Measurements from ENCODE around the gene SNRPD2. TPM values are rescaled to one million over a fixed set of nuclear protein-coding genes. Genes with fewer than 3 reads are reported as not detected.
A peak's percentile ranks its signal among the peaks of the same experiment; 100 is the strongest.

The SNRPD2 gene
- total RNA-seq, 3 donors from 2014 or later = 175 to 238 (median 191) TPM

DNA sequence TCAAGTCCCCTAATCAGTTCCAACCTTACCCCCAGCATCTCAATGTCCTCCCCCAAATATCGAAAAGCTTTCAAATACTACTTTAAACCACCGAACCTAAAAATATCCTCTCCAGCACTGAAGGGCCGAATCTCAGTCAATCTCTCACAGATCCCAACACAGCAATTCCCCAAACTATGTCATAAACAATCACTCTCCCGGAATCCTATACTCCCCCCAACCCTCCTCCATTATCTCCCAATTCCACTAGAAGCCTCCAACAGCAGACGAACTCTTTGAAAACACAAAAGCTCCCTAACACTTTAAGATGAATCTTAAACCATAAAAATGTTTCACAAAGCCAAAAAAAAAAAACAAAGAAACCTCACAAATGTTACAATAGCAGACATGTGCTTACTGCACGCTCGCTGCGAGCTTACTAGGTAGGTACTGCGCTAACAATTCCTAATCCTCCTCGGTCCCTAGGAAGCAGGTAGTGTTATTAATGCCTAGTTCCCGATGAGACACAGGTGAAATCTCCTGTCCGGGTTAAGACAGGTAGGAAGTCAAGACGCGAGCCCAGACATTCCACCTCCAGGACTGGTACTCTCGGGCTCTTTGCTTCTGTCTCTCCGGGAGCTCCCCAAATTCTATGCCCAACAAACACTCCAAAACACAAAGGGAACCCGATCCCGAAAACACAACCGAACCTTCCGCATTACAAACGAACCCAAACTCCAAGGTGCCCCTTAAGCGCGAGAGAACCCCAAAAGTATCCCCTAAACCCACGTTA lies 24.8 kb upstream of the SNRPD2 start:
- TF ChIP-seq, protein P1, sequence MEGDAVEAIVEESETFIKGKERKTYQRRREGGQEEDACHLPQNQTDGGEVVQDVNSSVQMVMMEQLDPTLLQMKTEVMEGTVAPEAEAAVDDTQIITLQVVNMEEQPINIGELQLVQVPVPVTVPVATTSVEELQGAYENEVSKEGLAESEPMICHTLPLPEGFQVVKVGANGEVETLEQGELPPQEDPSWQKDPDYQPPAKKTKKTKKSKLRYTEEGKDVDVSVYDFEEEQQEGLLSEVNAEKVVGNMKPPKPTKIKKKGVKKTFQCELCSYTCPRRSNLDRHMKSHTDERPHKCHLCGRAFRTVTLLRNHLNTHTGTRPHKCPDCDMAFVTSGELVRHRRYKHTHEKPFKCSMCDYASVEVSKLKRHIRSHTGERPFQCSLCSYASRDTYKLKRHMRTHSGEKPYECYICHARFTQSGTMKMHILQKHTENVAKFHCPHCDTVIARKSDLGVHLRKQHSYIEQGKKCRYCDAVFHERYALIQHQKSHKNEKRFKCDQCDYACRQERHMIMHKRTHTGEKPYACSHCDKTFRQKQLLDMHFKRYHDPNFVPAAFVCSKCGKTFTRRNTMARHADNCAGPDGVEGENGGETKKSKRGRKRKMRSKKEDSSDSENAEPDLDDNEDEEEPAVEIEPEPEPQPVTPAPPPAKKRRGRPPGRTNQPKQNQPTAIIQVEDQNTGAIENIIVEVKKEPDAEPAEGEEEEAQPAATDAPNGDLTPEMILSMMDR (IDR thresholded peaks at IDR 0.05) = no peak
- peak in 1 of 3 donors; percentile 9 for TF ChIP-seq POLR2AphosphoS5 (IDR thresholded peaks at IDR 0.05)
- no peak for TF ChIP-seq POLR2A (IDR thresholded peaks at IDR 0.05)
- H3K4me3 ChIP-seq = peak overlapping the region; percentile 55 to 84 (median 69)
- peaks cover 6% of the 10 kb centered on the region for H3K36me3 ChIP-seq
- peak; percentile 63 for DNase-seq (ENCODE audit: low spot score in 2 of 2)
- H3K27me3 ChIP-seq = no peaks in the 10 kb centered on the region
- intact Hi-C loops (cut with DNase I; ENCODE audit: low total_unique reads) = no loop called here
- H3K9me3 ChIP-seq = no peaks in the 10 kb centered on the region
- peaks cover 5% of the 10 kb centered on the region in 2 donors for H3K4me1 ChIP-seq
- H3K27ac ChIP-seq = peak overlapping the region; percentile 92 to 97

DNA sequence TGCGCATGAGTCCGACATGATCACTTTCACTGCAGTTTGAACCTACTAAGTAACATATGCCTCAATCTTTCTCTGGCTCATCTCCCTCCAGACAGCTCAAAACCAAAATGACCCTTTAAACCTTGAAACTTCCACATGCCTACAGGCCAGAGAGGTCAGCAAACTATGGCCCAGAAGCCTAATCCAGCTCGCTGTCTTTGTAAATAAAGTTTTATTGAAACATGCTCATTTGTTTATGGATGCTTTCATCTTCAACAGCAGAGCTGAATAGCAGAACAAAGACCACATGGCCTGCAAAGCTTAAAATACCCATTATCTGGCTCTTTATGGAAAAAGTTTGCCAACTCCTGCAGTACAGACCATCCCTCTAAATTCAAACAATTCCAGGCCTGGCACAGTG lies 23.4 kb upstream of the SNRPD2 start:
- intact Hi-C loops (cut with DNase I; ENCODE audit: low total_unique reads) = no loop called here
- Histone ChIP-seq H3K27me3 (no peaks in the 10 kb centered on the region), H3K36me3 (peaks cover 6% of the 10 kb centered on the region), H3K9me3 (no peaks in the 10 kb centered on the region), H3K27ac (peak overlapping the region in 1 of 2 donors; percentile 1), H3K4me1 (peaks cover 5% of the 10 kb centered on the region in 2 donors), H3K4me3 (no peak overlapping the region)
- DNase-seq (ENCODE audit: low spot score in 2 of 2) = no peak
- TF ChIP-seq, protein P1 (IDR thresholded peaks at IDR 0.05) = no peak

DNA sequence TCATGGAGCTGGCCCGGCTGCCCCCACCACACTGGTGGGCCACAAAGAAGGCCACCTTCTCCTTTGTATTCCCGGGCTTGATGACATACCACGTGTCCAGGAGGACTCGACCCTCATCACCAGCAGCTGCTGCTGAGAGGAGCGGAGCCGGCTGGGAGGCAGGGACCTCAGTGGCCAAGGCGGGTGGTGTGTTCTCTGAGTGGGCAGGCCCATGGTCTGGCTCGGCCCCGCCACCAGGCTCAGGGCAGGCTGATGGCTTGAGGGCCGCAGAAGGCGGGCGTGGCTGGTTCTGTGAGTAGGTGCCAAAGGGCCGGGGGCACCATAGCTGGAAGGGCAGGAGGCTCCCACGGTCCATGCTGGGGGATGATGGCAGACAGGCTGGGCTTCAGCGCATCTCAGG lies 21.4 kb upstream of the SNRPD2 start:
- Histone ChIP-seq H3K4me3 (no peak overlapping the region), H3K9me3 (no peaks in the 10 kb centered on the region), H3K27ac (no peak overlapping the region), H3K4me1 (peaks cover 2 to 3% of the 10 kb centered on the region in 2 donors), H3K27me3 (no peaks in the 10 kb centered on the region), H3K36me3 (peaks cover 6% of the 10 kb centered on the region)
- DNase-seq (ENCODE audit: low spot score in 2 of 2) = no peak
- intact Hi-C loops (cut with DNase I; ENCODE audit: low total_unique reads) = loop anchor here (5.0 kb wide), 1 partner anchor 769 kb away; no protein-coding TSS in a partner anchor
- TF ChIP-seq POLR2AphosphoS5 (IDR thresholded peaks at IDR 0.05) (no peak), POLR2A (IDR thresholded peaks at IDR 0.05) (no peak)
- TF ChIP-seq, protein P1 (IDR thresholded peaks at IDR 0.05) = no peak

DNA sequence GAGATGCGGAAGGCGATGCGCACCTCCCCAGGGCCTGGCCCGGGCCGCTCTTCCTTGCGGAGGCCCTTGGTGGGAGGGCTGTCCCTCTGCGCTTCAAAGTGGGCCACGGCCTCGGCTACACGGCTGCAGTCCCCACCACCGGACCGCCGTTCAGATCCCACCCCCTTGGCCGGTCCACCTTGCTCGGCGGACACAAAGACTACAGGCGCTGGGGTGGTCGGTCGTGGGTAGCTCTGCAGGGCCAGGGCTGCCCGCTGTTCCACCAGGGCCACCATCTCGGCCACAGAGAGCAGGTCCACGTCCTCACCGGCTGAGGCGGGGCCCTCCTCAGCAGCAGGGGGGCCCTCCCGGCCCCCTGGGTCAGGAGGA lies 20.9 kb upstream of the SNRPD2 start:
- Histone ChIP-seq H3K4me3 (no peak overlapping the region), H3K27ac (peak overlapping the region in 1 of 2 donors; percentile 19), H3K36me3 (peaks cover 6% of the 10 kb centered on the region), H3K27me3 (no peaks in the 10 kb centered on the region), H3K4me1 (no peaks in the 10 kb centered on the region), H3K9me3 (no peaks in the 10 kb centered on the region)
- DNase-seq (ENCODE audit: low spot score in 2 of 2) = no peak
- intact Hi-C loops (cut with DNase I; ENCODE audit: low total_unique reads) = loop anchor here (5.0 kb wide), 1 partner anchor 770 kb away; no protein-coding TSS in a partner anchor
- TF ChIP-seq, protein P1 (IDR thresholded peaks at IDR 0.05) = no peak
- TF ChIP-seq POLR2A (IDR thresholded peaks at IDR 0.05) (no peak), POLR2AphosphoS5 (IDR thresholded peaks at IDR 0.05) (no peak)

Data from breast epithelium (tissue), 4 donors.